AG04449 (cell line): Measurements from ENCODE around the gene ARHGEF12.

Experiments
- CTCF ChIA-PET: fragments of 350-600 bp; formaldehyde crosslinking; extraction: SDS; loops from one replicate; lab custom pipeline; 2021; ENCODE audit warnings: antibody characterized with exemption; lab: Yijun Ruan, JAX
- POLR2A ChIA-PET: fragments of 400-600, 350-600 bp; formaldehyde crosslinking; extraction: SDS; loops from one replicate; lab custom pipeline; 2020; ENCODE audit warnings: antibody characterized with exemption, inconsistent platforms; lab: Yijun Ruan, JAX
- DNase-seq: peaks from one replicate; pipeline ENCODE4 v3.0.0-alpha.2; 2010; ENCODE audit warnings: low read depth, low spot score
- H3K4me3 ChIP-seq: 2 replicates; pipeline ENCODE4 v1.5.1; 2011; ENCODE audit warnings: low read depth, mild to moderate bottlenecking, control low read depth, low read length
- TF ChIP-seq, protein P1 (sequence below): IDR thresholded peaks from one replicate; pipeline ENCODE4 v1.5.1; 2011; ENCODE audit warnings: mild to moderate bottlenecking, moderate library complexity, low read length, control low read depth, inconsistent platforms; ENCODE audit not compliant: insufficient read depth; ENCODE audit errors: missing control alignments

ARHGEF12 gene

DNA sequence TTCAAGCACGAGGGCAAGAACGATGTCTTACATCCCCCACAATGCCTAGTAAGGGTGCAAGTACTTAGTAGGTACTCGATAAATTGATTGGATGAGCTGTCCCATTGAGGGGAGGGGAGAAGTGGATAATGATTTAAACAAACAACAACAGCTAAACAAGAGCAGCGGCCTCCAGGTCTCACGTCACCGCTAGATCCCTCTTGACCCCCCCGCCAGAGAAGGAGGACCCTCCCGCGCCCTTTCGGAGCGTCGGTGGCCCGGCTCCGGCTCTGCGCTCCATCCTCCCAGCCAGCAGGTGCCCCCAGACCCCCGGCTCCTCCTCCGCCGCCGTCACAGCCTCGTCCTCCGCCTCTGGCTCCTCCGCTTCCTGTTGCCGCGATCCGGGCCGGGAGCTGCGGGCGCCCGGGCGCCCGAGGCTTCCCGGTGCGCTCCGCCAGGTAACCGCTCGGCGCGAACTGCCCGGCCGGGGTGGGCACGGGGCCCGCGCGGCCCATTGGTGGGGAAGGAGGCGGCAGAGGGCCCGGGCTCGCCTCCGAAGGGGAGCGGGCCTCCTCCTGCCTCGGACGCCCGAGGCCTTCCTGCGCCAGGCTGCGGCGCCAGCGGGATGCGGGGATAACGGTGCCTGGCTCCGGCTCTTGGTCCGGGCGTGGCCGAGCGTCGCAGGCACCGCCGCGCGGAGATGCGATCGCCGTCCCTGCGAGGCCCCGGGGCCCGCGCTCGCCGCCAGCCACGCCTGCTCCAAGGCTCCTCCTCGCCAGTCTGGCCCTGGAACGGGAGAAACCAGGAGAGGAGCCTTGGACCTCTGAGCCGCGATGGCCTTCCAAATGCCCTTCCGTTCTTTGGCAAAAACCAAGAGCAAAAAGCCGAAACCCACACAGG is 11.0 kb upstream of the ARHGEF12 start, which contains the start of gene TLCD5:
Gene TLCD5, plus strand, starts transcription at position 368 of the 879 bp plus-strand sequence. CDS start 2,143 bp downstream, outside the sequence.
- ChIA-PET POLR2A (no interaction called here), CTCF (interaction anchor here (1.0 to 1.5 kb wide), 7 partner anchors 9 to 36 kb away, joined by 3 to 8 read pairs (median 3); no protein-coding TSS in a partner anchor)
- TF ChIP-seq, protein P1, sequence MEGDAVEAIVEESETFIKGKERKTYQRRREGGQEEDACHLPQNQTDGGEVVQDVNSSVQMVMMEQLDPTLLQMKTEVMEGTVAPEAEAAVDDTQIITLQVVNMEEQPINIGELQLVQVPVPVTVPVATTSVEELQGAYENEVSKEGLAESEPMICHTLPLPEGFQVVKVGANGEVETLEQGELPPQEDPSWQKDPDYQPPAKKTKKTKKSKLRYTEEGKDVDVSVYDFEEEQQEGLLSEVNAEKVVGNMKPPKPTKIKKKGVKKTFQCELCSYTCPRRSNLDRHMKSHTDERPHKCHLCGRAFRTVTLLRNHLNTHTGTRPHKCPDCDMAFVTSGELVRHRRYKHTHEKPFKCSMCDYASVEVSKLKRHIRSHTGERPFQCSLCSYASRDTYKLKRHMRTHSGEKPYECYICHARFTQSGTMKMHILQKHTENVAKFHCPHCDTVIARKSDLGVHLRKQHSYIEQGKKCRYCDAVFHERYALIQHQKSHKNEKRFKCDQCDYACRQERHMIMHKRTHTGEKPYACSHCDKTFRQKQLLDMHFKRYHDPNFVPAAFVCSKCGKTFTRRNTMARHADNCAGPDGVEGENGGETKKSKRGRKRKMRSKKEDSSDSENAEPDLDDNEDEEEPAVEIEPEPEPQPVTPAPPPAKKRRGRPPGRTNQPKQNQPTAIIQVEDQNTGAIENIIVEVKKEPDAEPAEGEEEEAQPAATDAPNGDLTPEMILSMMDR, result peak; percentile 36
- peak within 1 kb of the TSS; percentile 70 for H3K4me3 ChIP-seq
- no peak for DNase-seq

DNA sequence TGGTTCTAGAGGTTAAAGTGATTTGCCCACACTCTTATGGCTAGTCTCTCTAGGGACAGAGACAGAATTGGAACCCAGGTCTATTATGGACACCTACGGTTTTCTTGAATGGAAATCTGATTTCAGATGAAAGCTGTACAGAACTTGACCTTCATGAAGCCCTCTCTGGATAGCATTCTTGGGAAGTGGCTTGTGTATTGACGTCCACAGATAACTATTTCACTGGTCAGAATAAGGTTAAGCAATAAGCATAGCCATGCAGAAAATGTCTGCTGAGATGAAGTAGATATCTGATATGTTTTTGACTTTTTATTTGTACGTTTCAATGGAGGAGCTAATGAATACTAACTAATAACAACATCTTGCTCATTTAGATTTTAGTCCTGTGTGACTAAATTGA is 10.0 kb upstream of the ARHGEF12 start:
- POLR2A ChIA-PET, result interaction anchor here (0.9 kb wide), 1 partner anchor 19 kb away, joined by 3 read pairs; no protein-coding TSS in a partner anchor
- H3K4me3 ChIP-seq, result peak overlapping the region; percentile 70
- CTCF ChIA-PET, result interaction anchor here (1.0 to 2.0 kb wide), 8 partner anchors 9 to 157 kb away, joined by 3 to 15 read pairs (median 3); no protein-coding TSS in a partner anchor
- TF ChIP-seq, protein P1, result no peak
- DNase-seq, result no peak

DNA sequence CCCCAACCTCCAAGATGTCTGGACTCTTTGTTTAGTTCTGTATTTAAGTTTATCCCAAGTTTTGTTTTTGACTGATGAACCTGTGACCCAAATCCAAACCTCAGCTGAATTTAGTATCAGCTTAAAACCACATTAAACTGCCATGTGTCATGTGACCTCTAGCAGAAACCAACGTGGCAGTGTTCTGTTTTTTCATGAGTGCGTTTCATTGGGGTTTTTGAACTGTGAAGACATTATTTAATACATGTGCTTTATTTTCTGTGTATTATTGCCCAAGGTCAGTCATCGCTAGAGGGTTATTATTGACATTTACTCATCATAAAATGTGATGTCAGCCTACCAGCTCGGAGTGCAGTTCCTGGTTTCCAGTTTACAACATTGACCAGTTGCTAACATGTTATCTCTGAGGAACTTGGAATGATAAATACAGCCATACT is 9.3 kb upstream of the ARHGEF12 start:
- CTCF ChIA-PET, result interaction anchor here (1.0 to 2.0 kb wide), 7 partner anchors 8 to 158 kb away, joined by 3 to 15 read pairs (median 3); no protein-coding TSS in a partner anchor
- no peak overlapping the region for H3K4me3 ChIP-seq
- TF ChIP-seq, protein P1, result no peak
- POLR2A ChIA-PET, result interaction anchor here (0.9 kb wide), 1 partner anchor 20 kb away, joined by 3 read pairs; no protein-coding TSS in a partner anchor
- DNase-seq, result no peak

DNA sequence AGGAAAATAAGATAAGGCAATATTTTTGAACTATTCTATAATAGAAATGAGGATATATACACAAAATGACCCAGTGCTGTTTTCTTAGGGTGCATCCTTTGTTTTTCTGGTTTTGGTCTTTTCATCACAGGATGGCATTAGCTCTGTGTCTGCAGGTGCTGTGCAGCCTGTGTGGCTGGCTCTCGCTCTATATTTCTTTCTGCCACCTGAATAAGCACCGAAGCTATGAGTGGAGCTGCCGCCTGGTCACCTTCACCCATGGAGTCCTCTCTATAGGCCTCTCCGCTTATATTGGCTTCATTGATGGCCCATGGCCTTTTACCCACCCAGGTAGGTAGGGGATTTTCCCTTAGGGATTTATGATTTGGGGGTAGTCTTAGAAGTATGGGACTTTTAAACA is 8.9 kb upstream of the ARHGEF12 start:
- H3K4me3 ChIP-seq, result no peak overlapping the region
- DNase-seq, result no peak
- POLR2A ChIA-PET, result no interaction called here
- TF ChIP-seq, protein P1, result no peak
- CTCF ChIA-PET, result interaction anchor here (1.0 to 2.0 kb wide), 3 partner anchors 24 to 159 kb away, joined by 3 to 11 read pairs (median 3); no protein-coding TSS in a partner anchor

DNA sequence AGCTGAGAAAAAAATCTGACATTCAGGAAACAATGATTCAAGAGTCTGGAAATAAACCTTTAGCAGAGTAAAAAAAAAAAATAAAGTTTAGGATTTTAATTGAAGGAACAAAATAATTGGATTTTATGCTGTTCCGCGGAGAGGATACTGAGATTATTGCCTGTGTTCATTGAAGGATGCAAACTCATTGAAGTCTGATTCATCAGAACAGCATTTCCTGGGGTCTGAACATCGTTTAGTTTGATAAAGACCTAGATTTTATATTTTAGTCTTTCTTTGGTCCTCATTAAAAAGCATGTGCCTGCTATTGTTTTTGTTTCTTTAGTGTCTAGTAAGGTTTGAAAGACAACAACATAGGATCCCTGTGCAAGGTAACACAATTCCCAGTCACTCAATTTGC is 6.7 kb upstream of the ARHGEF12 start:
- H3K4me3 ChIP-seq, result no peak overlapping the region
- TF ChIP-seq, protein P1, result no peak
- DNase-seq, result no peak
- ChIA-PET POLR2A (no interaction called here), CTCF (interaction anchor here (1.3 kb wide), 1 partner anchor 102 kb away, joined by 3 read pairs; no protein-coding TSS in a partner anchor)

DNA sequence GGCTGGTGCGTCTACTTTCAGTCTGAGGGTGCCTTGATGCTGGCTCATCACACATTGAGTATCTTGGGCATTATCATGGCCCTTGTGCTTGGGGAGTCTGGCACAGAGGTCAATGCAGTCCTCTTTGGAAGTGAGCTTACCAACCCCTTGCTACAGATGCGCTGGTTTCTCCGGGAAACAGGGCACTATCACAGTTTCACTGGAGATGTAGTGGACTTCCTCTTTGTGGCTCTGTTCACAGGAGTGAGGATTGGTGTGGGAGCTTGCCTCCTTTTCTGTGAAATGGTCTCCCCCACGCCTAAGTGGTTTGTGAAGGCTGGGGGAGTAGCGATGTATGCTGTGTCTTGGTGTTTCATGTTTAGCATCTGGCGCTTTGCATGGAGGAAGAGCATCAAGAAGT is 6.2 kb upstream of the ARHGEF12 start:
- no peak overlapping the region for H3K4me3 ChIP-seq
- no peak for DNase-seq
- ChIA-PET POLR2A (no interaction called here), CTCF (interaction anchor here (1.3 kb wide), 1 partner anchor 102 kb away, joined by 3 read pairs; no protein-coding TSS in a partner anchor)
- TF ChIP-seq, protein P1, result no peak
